K562 (cell line): Measurements from ENCODE around the gene YTHDF1. TPM values are rescaled to one million over a fixed set of nuclear protein-coding genes. Genes with fewer than 3 reads are reported as not detected.

Source experiments
- ATAC-seq: fragments of 200-7000 bp; cut with Tn5 transposase; 3 replicates; pipeline ENCODE4 v1.9.1; 2020; ENCODE audit warnings: moderate library complexity
- BruUV-seq: library from RNA; stranded (reverse); fragments of 400-500 nt; replicated peaks from 2 replicates; lab custom pipeline; 2021; lab: Mats Ljungman, UMichigan
- CTCF ChIA-PET: fragments of 300-600 bp; formaldehyde crosslinking; extraction: SDS; loops from one replicate; lab custom pipeline; 2021; ENCODE audit warnings: low intra/inter-chr PET ratio; lab: Yijun Ruan, JAX
- POLR2A ChIA-PET: fragments of 300-600, 350-650 bp; sonication (Branson Sonifier 250); formaldehyde crosslinking; extraction: SDS; loops from one replicate; lab custom pipeline; 2021; ENCODE audit warnings: antibody characterized with exemption, inconsistent platforms; lab: Yijun Ruan, JAX
- DNase-seq, 4 experiments: peaks; one replicate each; pipeline versions ENCODE4 v3.0.0 to v3.0.0-alpha.2; 2011 to 2018; ENCODE audit warnings: low spot score in 3 of 4, mixed read lengths in 3 of 4; ENCODE audit errors: extremely low read depth in 1 of 4
- FAIRE-seq: peaks from 2 replicates; lab custom pipeline; 2011; peaks lifted over from hg19 to GRCh38; lab: Jason Lieb, UNC
- H2AFZ ChIP-seq: 2 replicates; pipeline ENCODE4 v1.6.0; 2011; ENCODE audit warnings: low read depth, low read length, control low read depth, inconsistent platforms
- H3K27ac ChIP-seq: fragments of 200-600 bp; 3 replicates; pipeline ENCODE4 v1.8.0; 2011; ENCODE audit warnings: low read depth, mild to moderate bottlenecking, control low read depth, inconsistent platforms, low read length, moderate library complexity, mixed read lengths; ENCODE audit errors: extremely low read depth
- H3K27me3 ChIP-seq, 2 experiments: fragments of 300-600 bp in 1 of 2; 2 replicates in 1 of 2; 3 replicates in 1 of 2; pipeline versions ENCODE4 v1.6.0 to v1.8.0; 2011; ENCODE audit warnings: inconsistent platforms in 2 of 2, low read length in 2 of 2, mild to moderate bottlenecking in 1 of 2, mixed read lengths in 1 of 2, moderate library complexity in 1 of 2; ENCODE audit not compliant: control insufficient read depth in 2 of 2, insufficient read depth in 2 of 2
- H3K36me3 ChIP-seq: fragments of 300-600 bp; 3 replicates; pipeline ENCODE4 v1.8.0; 2011; ENCODE audit warnings: mild to moderate bottlenecking, low read length, inconsistent platforms; ENCODE audit not compliant: control insufficient read depth, insufficient read depth
- H3K4me1 ChIP-seq, 2 experiments: fragments of 200-600 bp in 1 of 2; replicated peaks in 1 of 2; 2 replicates in 1 of 2; 3 replicates in 1 of 2; pipeline versions ENCODE4 v1.5.1 to v1.8.0; 2011; ENCODE audit warnings: inconsistent platforms in 2 of 2, low read length in 2 of 2, mild to moderate bottlenecking in 1 of 2, mixed read lengths in 1 of 2, moderate library complexity in 1 of 2; ENCODE audit not compliant: control insufficient read depth in 2 of 2, insufficient read depth in 2 of 2
- H3K4me2 ChIP-seq: 2 replicates; pipeline ENCODE4 v1.6.1; 2011; ENCODE audit warnings: low read length, control low read depth, inconsistent platforms, mixed read lengths; ENCODE audit not compliant: insufficient read depth
- H3K4me3 ChIP-seq: fragments of 200-600 bp; sonication (generic), shearing (Covaris generic); 2 replicates; pipeline ENCODE4 v1.5.1; 2016; ENCODE audit warnings: control low read depth, inconsistent platforms
- H3K79me2 ChIP-seq: fragments of 200-600 bp; 3 replicates; pipeline ENCODE4 v1.8.0; 2011; ENCODE audit warnings: low read length, inconsistent platforms; ENCODE audit not compliant: control insufficient read depth, insufficient read depth
- H3K9ac ChIP-seq, 2 experiments: 2 replicates each; pipeline versions ENCODE4 v1.6.0 to v1.6.1; 2011; ENCODE audit warnings: low read depth in 2 of 2, low read length in 2 of 2, control low read depth in 1 of 2, inconsistent platforms in 1 of 2, mild to moderate bottlenecking in 1 of 2, mixed read lengths in 1 of 2; ENCODE audit not compliant: insufficient read depth in 1 of 2
- H3K9me1 ChIP-seq: one replicate; pipeline ENCODE4 v1.6.0; 2011; ENCODE audit warnings: inconsistent platforms, mild to moderate bottlenecking, low read length, moderate library complexity; ENCODE audit not compliant: control insufficient read depth, insufficient read depth
- H3K9me3 ChIP-seq: replicated peaks from 2 replicates; pipeline ENCODE4 v1.5.1; 2011; ENCODE audit warnings: low read depth, low read length, inconsistent platforms; ENCODE audit not compliant: control insufficient read depth, insufficient read depth
- H4K20me1 ChIP-seq: replicated peaks from 2 replicates; pipeline ENCODE4 v1.6.1; 2011; ENCODE audit warnings: low read length, inconsistent platforms, mixed read lengths; ENCODE audit not compliant: control insufficient read depth, insufficient read depth
- BACH1 ChIP-seq: fragments of 200-800 bp; sonication (Bioruptor generic); IDR thresholded peaks from 2 replicates; pipeline ENCODE4 v1.6.1; 2016; ENCODE audit warnings: missing genetic modification characterization, missing compliant biosample characterization
- FOXK1 ChIP-seq: sonication (generic); formaldehyde crosslinking; IDR thresholded peaks from 2 replicates; pipeline ENCODE4 v1.8.0; 2022; ENCODE audit warnings: missing genetic modification reagents, mild to moderate bottlenecking, borderline replicate concordance
- HIVEP1 ChIP-seq: fragments of 250-450 bp; sonication (Bioruptor Pico); IDR thresholded peaks from 2 replicates; pipeline ENCODE4 v1.4.0; 2020; ENCODE audit warnings: mild to moderate bottlenecking
- KAT8 ChIP-seq: fragments of 450-650 bp; IDR thresholded peaks from 2 replicates; pipeline ENCODE4 v1.6.1; 2016; ENCODE audit warnings: low read depth, mild to moderate bottlenecking
- MTA2 ChIP-seq: fragments of 450-650 bp; IDR thresholded peaks from 2 replicates; pipeline ENCODE4 v1.6.1; 2016; ENCODE audit warnings: low read depth
- TAL1 ChIP-seq: fragments of 450-650 bp; IDR thresholded peaks from 2 replicates; pipeline ENCODE4 v1.6.1; 2016; ENCODE audit warnings: mild to moderate bottlenecking
- WGBS: fragments of 100-300 bp; shearing (Covaris generic); methylation state at CpG from one replicate; pipeline ENCODE4 v1.1.6; 2016; ENCODE audit warnings: low coverage, mixed read lengths; ENCODE audit not compliant: insufficient coverage; ENCODE audit errors: missing lambda C conversion rate; 5-methylcytosine and 5-hydroxymethylcytosine counted together
- in situ Hi-C: fragments of 300-500 bp; cut with MboI; formaldehyde crosslinking; loops from 4 replicates; pipeline ENCODE4 v1.15.0; 2018; ENCODE audit warnings: inconsistent platforms, mixed read lengths
- intact Hi-C: fragments of 100-400 bp; cut with micrococcal nuclease; formaldehyde crosslinking; loops from 2 replicates; pipeline ENCODE4 v1.14.2; 2022
- polyA plus RNA-seq, 8 experiments: library from polyadenylated mRNA; depleted of rRNA in 4 of 8; stranded (reverse) in 5 of 8; unstranded in 3 of 8; fragments of >200 nt; fragmentation: Nextera tagmentation in 2 of 8; fragmentation: Illumina TruSeq in 1 of 8; extraction: Ambion mirVana in 2 of 8; extraction: Trizol in 1 of 8; gene quantifications; 2 replicates each; pipeline versions ENCODE4 v1.2.1 to v1.2.3, GENCODE V29; 2011 to 2014; ENCODE audit warnings: inconsistent platforms in 1 of 8, missing spikeins in 1 of 8
- total RNA-seq, 7 experiments: library from RNA; depleted of rRNA in 6 of 7; stranded (reverse); fragments of >200 nt in 6 of 7; fragmentation: Illumina TruSeq in 2 of 7; extraction: Trizol in 2 of 7; gene quantifications; 2 replicates each; pipeline versions ENCODE4 v1.2.1 to v1.2.3, GENCODE V29; 2011 to 2021; ENCODE audit warnings: low replicate concordance in 1 of 7
- TF ChIP-seq, protein P1 (sequence below), 2 experiments: fragments of 450-650 bp; conservative IDR thresholded peaks; 2 replicates each; pipeline ENCODE4 v1.6.1; 2017; ENCODE audit warnings: mild to moderate bottlenecking in 2 of 2, moderate library complexity in 2 of 2
- TF ChIP-seq, protein P2 (sequence below): fragments of 250-450 bp; sonication (Bioruptor Pico); IDR thresholded peaks from 2 replicates; pipeline ENCODE4 v1.8.0; 2022; ENCODE audit warnings: moderate library complexity, mild to moderate bottlenecking, inconsistent platforms
- TF ChIP-seq, protein P3 (sequence below): fragments of 200-800 bp; sonication (Bioruptor generic); IDR thresholded peaks from 2 replicates; pipeline ENCODE4 v1.6.1; 2017; ENCODE audit warnings: missing genetic modification characterization, missing compliant biosample characterization

YTHDF1 gene
- total and polyA plus RNA-seq, 9 of the 15 experiments (the other 6 are each of a cell fraction or from before 2014, with no cell fraction given): 10.1 to 42.4 (median 27.8) TPM

DNA sequence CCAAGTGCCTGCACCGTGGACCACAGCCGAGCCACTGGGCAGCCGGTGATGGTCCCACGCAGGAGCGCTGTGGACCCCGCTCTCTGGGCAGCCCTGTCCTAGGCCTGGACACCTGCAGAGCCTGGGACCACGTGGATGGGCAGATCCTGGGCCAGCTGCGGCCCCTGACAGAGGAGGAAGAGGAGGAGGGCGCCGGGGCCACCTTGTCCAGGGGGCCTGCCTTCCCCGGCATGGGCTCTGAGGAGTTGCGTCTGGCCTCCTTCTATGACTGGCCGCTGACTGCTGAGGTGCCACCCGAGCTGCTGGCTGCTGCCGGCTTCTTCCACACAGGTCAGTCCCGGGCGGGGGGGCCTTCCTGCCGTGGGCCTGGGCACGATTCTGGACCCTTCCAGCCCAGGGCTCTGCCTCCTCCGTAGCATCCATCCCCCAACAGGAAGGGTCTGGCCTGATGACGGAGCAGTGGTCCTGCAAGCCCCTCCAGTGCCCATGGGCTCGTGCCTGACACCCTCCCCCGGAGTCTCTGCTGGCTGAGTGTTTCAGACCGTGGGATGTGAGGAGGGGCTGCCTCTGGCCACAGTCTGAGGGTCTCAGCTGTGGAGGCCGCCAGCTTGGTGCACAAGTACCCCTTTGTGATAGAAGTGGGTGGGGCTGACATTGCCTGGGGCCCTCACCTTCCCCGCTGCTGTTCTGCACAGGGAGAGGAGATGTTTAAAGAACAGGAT is 20.3 kb upstream of the YTHDF1 start:
- Histone ChIP-seq H4K20me1 (0 out of 2 replicates have a peak, but pooled peaks cover 3% of the 10 kb centered on the region), H3K4me1 (peaks cover 0 to 43% of the 10 kb centered on the region in 2 experiments; a peak in 3 of 5 replicates), H3K27ac (no peak overlapping the region), H2AFZ (no peak overlapping the region), H3K4me2 (no peak overlapping the region), H3K27me3 (peaks cover 24 to 50% of the 10 kb centered on the region in 2 experiments; a peak in 4 of 5 replicates), H3K9me1 (no peaks in the 10 kb centered on the region), H3K79me2 (no peaks in the 10 kb centered on the region), H3K4me3 (no peak overlapping the region), H3K9ac (no peak overlapping the region; a peak in 1 of 4 replicates), H3K36me3 (no peaks in the 10 kb centered on the region), H3K9me3 (no peaks in the 10 kb centered on the region)
- in situ Hi-C loops: no loop called here
- no peak for ATAC-seq
- ChIA-PET CTCF (no interaction called here), POLR2A (interaction anchor here (0.7 to 1.8 kb wide), 3 partner anchors 10 to 12 kb away, joined by 3 to 8 read pairs (median 5); no protein-coding TSS in a partner anchor)
- no peak for DNase-seq
- no peak for FAIRE-seq
- no TSS peak for BruUV-seq
- TF ChIP-seq, protein P1, sequence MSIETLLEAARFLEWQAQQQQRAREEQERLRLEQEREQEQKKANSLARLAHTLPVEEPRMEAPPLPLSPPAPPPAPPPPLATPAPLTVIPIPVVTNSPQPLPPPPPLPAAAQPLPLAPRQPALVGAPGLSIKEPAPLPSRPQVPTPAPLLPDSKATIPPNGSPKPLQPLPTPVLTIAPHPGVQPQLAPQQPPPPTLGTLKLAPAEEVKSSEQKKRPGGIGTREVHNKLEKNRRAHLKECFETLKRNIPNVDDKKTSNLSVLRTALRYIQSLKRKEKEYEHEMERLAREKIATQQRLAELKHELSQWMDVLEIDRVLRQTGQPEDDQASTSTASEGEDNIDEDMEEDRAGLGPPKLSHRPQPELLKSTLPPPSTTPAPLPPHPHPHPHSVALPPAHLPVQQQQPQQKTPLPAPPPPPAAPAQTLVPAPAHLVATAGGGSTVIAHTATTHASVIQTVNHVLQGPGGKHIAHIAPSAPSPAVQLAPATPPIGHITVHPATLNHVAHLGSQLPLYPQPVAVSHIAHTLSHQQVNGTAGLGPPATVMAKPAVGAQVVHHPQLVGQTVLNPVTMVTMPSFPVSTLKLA (conservative IDR thresholded peaks at IDR 0.05): no peak
- TF ChIP-seq BACH1 (no peak), MTA2 (no peak), HIVEP1 (CRISPR knock-in tag) (no peak), FOXK1 (CRISPR knock-in tag) (no peak), TAL1 (no peak), KAT8 (no peak)
- TF ChIP-seq, protein P2, sequence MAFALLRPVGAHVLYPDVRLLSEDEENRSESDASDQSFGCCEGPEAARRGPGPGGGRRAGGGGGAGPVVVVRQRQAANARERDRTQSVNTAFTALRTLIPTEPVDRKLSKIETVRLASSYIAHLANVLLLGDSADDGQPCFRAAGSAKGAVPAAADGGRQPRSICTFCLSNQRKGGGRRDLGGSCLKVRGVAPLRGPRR: no peak
- TF ChIP-seq, protein P3, sequence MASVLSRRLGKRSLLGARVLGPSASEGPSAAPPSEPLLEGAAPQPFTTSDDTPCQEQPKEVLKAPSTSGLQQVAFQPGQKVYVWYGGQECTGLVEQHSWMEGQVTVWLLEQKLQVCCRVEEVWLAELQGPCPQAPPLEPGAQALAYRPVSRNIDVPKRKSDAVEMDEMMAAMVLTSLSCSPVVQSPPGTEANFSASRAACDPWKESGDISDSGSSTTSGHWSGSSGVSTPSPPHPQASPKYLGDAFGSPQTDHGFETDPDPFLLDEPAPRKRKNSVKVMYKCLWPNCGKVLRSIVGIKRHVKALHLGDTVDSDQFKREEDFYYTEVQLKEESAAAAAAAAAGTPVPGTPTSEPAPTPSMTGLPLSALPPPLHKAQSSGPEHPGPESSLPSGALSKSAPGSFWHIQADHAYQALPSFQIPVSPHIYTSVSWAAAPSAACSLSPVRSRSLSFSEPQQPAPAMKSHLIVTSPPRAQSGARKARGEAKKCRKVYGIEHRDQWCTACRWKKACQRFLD: peak; percentile 43; the same call in 1 of the 2 replicates
- WGBS: 40% methylated on average over 22 of the region's 26 CpGs
- intact Hi-C loops: no loop called here
